OCI-LY3 (cell line): Measurements from ENCODE around the gene AGAP2.

Experiments
- CTCF ChIP-seq: fragments of 200-600, 300-600 bp; sonication (generic); IDR thresholded peaks from 2 replicates; pipeline ENCODE4 v1.5.1; 2014; ENCODE audit warnings: antibody characterized with exemption, low read length, low read depth
- EZH2phosphoT487 ChIP-seq: fragments of 200-600 bp; shearing (Covaris generic); IDR thresholded peaks from 2 replicates; pipeline ENCODE4 v1.6.1; 2018; ENCODE audit warnings: antibody characterized with exemption, mixed run types, low read depth

- TF ChIP-seq EZH2phosphoT487: no peak
- no peak for TF ChIP-seq CTCF
Observed at GRCh38 chr12:57735952-57736740, 2.4 kb downstream of the AGAP2 start.
